A204.1 (cell line): ENCODE data around the gene WDFY4.

Experiments
- FAIRE-seq: peaks from 2 replicates; lab custom pipeline; 2012; peaks lifted over from hg19 to GRCh38; lab: Jason Lieb, UNC

WDFY4 gene

DNA sequence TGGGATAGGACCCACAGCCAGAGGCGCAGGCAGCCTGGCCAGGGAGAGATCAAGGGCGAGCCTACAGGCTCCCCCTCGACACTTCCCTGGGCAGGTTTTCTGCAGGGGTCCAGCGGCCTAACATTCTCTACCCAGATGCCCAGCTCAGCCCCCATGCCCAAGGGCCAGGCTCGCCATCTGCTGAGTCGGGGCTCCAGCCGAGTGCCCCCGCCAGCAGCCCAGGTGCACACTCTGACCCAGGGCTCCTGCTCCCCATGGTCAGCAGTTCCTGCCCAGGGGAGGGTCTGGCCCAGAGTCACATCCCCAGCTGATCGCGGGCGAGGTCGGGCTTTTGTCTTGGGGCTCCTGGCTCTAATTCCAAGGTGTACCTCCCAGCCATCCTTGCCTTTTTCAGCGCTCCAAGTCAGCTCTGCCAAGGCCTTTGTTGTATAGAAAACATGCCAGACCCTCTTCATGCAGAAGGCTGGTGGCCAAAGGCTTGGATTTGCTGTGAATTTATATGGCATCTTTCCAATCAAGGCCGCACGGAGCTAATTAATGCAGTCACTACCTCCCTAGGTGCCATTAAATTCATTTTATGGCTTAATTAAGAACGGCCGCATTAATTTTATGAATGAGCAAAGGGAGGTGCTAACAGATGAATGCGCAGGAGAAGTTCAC is 134.3 kb downstream of the WDFY4 start:
- no peak for FAIRE-seq

DNA sequence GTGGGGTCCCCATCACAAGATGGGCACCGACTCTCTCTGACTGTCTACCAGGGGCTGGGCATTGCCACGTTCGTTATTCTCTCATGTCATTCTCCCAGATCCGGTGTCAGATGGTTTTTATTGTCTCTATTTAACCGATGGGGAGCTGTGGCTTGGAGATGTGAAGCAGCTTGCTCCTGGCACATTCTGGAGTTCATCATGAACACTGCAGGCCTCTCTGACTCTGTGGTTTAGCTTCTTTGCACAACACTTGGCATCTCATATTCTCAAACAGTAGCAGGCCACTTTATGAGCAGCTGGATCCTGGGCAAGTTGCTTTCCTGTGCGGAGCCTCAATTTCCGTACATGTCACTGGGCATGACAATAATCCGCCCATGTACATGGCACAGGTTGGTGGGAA is 135.1 kb downstream of the WDFY4 start:
- no peak for FAIRE-seq

DNA sequence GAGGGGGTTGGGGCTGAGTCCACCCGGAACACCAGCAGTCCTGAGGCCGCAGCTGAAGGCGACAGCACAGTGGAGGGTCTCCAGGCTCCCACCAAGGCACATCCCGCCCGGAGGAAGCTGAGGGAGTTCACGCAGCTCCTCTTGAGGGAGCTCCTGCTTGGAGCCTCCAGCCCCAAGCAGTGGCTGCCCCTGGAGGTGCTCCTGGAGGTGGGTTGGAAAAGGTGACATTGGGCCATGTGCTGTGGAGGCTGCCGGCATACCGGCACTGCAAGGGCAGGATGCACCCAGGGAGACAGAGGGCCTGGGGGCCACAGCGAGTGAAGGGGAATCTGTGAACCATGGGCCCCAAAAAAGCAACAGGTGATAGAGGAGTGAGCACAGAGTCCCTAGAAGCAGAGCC is 135.6 kb downstream of the WDFY4 start:
- FAIRE-seq: no peak

DNA sequence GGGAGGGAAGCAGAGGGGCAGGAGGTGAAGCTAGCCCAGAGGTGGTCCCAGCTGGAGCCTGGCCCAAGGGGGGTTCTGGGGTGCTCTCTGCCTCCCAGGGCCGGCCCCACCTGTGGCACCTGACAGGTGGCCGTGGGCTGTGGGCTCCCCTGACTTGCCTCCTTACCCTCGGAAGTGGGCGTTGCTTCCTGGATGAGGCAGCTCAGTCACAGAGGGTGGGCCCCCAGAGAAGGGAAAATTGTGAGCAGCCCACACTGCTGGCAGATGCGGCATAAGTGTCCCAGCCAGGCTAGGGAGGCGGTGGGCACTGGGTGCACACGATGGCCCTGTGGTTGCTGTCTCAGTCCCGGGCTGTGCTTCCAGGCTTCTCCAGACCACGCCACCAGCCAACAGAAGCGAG is 136.0 kb downstream of the WDFY4 start:
- no peak for FAIRE-seq

DNA sequence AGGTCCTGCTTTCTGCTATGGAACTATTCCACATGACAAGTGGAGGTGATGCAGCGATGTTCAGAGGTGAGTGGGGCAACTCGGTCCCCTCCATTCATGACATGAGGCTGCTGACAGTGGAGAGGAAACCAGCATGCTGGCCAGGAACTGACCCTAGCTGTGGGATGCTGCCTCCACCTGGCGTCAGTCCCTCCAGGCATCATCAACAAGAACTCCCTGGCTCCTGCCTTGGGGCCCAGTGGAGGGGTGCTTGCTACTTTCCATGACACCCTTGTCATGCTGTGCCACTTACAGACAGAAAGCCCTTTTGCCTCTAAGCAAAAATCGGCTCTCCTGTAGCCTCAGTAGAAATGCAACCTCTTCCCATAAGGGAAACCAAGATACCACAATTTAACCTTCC is 136.4 kb downstream of the WDFY4 start:
- no peak for FAIRE-seq

DNA sequence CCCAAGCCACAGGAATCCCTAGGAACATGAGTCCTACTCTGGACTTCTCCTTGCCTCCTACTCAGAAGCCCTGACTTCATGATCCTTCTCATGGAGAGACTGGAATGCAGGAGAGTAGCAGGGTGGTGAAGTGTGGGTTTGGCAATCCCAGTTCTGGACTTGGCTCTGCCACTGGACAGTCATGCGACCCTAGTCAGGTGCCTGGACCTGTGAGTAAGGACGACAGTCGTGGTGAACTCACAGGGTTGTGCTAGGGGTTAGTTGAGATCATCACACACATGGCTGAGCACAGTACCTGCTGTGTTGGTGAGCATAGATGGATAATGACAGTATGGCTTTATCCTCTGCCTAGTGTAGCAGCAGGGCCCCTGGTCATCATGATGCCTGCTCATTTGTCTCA is 137.0 kb downstream of the WDFY4 start:
- no peak for FAIRE-seq

DNA sequence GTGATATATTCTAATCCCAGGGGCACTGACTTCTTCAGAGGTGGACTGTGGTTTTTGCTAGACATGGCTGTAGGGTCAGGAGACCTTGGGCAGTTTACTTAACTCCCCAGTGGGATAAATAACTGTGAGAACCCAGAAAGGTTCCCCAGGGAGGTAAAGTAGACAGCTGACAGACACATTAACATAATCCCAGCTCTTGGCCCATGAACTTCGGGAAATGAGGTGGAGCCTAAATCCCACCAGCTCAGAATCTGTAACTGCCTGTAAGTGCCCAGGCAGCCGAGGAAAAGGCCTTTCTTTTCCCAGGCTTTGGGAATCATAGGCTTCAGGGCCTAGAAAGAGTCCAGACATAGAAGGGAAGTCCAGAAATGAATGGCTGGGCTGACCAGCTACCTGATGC is 149.0 kb downstream of the WDFY4 start:
- no peak for FAIRE-seq

DNA sequence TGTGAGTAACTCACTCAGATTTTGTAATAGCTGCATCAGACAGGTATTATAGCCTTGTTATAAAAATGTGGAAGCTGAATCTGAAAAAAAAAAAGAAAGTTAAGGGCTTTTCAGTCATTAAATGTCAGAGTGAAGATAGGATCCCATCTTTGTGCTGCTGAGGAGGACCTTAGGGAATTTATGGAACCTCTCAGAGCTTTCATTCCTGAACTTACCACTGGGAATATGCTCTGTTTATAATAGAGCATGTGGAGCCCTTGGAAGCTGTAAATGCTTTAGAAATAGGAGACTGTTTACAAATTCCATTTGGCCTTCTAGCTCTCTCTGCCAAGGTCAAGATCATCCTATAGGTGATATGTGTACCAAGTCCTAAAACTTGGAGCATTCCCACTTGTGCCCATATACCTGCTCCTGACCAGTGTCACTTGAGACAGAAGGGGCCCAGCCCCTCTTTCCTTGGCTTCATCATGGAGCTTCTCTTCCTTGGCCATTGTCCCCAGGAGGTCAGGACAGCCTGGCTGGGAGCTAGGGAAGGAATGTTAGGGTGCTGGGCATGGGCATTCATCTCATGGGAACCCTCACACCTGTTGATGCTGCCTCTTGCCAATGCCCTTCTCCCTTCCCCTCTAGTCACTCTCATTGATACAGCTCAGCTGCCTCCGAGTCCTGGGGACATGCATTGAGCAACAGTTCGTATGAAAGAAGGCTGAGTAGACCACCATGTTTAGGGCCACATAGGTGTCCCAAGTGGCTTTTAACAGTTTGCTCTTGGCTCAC is 149.7 kb downstream of the WDFY4 start:
- FAIRE-seq: no peak

DNA sequence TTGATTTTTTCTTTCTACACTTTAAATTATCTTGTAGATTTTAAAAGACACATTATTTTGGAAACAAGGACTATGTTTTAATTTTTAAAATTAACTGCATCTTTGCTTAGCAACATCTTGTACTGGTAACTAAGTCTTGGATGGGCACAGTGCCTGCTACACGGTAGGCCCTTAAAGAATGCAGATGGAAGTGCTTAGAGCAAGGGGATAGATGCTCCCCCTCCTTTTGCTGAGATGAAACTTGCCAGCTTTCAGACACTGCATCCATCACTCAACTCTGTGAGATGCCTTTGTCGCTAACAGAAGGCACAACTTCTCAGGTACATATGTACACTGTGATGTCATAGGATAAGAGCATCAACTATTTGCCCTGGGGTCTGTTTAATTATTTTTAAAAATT is 151.1 kb downstream of the WDFY4 start:
- FAIRE-seq: no peak

DNA sequence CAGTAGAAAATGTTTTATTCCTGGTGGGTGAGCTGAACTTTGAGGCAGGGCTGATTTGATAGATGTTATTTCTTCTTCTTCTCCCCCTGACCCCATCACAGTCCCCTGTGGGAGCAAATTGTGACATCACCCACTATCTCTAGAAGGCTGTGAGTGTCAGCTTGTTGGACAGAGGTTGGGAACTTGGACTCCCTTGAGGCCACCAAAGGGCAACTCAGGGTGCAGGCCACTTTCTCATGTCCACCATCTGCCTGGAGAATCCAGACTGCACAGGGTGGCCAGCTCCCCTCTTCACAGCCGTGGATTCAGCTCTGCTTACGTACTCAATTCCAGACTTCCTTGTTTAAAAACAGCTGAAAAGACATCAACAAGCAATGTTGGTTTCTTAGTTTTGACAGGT is 151.9 kb downstream of the WDFY4 start:
- no peak for FAIRE-seq

DNA sequence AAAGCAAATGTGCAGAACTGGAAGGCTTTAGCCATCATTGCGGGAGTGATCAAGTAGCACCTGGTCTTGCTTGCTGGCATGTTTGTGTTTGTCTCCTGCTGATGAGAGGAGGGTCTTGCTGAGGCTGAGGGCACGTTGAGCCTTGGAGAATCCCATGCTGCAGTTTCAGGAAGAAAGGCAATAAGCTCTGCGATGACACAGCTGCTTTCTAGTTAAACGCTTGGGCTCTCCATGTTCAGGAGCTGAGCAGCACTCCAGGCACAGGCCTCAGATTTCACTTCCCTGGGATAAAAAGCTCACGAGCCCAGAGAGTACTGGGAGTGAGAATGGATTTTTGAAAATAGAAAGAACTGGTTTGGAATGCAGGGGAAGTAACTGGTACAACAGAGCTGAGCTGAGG is 154.2 kb downstream of the WDFY4 start:
- no peak for FAIRE-seq

DNA sequence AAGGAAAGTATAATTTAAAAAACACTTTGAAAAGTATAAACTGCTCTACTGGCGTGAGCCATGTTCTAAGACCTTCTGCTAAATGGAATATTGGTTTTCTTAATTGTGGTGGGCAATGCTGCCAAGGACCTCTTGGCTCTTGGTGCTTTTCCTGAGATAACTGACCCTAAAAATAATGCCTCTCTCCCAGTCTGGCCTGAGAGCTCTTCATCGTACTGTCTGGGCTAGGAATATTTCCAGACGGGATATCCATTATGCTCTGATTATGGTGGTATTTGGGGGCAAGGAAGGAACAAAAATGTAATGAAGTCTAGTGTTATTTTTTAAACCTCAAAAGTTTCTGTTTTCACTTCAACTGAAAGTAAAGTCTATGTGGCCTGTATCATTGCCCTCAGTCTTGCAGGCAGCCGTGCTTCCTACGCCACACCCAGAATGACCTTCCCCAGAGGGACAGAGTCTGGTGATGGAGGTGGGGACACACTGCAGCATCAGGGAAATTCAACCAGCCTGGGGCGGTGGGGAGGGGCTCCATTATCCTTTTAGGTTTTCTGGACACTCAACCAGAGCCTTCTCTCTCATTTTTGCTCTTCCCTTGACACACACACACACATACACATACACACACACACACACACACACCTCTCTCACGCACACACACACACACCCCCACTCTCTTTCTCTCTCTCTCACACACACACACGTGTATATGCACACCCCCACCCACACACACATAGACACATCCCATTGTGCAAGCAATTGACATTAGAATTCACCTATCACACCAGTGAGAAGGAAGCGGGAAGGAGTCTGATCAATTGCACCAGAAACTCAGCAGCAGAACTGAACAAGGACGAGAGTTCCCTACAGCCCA is 155.4 kb downstream of the WDFY4 start:
- no peak for FAIRE-seq

DNA sequence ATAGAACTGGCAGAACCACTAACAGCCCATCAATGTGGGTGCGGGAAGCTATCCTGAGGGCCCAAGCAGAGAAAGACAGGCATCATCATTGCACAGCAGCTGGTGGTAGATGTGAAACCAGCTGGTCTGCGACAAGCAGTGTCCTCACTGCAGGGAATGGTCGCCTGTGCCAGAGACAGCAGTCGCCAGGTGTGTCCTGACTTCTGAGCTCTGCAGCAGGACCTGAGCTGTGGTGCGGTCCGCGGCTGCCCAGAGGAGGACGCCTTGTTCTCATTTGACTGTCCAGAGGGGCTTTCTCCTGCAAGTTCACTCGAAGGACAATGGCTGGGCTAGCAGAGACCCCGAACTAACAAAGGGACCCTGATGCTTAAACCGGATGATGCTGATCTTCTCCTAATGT is 157.6 kb downstream of the WDFY4 start:
- no peak for FAIRE-seq

DNA sequence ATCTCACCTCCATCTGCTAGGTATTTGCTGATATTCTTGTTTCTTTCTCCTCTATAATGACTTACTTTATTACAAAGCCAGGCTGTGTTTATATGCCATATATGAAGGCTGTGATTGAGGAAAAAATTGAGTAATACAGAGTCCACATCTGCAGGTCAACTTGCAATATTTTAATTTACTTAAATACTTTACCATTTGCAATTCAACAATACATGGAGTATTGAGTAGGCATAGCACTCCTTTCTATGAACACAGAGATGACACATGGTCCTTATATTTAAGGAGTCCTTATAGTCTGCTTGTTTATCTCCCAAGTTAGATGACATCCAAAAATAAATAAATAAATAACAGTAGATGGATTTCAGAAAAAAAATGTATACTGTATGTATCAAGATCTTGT is 158.5 kb downstream of the WDFY4 start:
- no peak for FAIRE-seq

DNA sequence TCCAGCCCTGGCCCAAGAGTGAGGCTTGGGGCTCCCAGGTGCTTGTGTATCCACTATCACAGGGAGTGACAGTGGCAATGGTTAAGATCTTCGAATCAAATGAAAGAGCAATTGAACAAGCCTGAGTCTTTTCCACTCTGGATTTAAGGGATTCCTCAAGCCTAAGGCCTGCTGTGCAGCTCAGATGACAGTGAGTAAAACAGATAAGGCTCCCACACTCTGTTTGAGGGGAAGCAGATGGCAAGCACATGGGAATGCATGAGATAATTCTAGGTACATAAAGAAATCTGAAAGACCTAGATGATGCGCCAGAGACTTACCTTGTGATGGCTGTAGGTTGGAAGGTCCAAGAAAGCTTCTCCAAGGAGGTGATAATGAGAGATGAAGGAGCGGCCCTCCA is 159.9 kb downstream of the WDFY4 start:
- no peak for FAIRE-seq

DNA sequence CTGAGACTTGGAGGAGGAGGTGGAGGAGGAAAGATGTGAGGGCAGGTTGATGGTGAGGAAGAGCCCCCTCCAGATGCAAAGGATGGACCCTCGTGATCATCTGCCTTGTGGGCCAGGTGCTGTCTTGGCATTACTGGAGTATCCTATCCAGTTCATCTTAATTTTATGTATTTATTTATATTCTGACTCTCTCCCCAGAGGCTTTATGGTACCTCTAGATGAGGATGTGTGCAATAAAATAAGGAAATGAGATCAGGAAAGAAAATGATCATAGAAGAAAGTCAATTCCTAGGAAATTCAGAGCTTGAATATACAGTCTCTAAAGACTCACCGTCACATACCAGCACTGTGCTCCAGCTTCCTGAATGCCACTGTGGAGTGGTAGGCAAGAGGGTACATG is 160.8 kb downstream of the WDFY4 start:
- FAIRE-seq: no peak

DNA sequence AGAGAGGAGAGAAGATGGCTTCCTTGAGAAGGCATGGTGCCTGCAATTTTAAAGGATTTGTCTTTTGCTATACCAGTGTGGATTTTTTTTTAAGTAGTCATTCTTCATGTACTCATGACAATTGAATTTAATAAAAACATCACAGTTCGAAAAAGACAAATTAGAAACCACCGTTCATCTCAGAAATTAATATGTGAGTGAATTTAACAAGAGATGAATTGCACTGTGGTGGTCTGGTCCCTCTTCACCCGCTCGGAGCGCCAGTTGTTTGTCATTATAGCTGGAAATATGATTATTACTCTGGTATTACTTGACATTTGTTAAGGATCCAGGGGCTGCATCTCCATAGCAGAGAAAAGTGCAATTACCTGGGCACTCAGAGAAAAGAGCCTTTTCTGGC is 163.0 kb downstream of the WDFY4 start:
- FAIRE-seq: no peak

DNA sequence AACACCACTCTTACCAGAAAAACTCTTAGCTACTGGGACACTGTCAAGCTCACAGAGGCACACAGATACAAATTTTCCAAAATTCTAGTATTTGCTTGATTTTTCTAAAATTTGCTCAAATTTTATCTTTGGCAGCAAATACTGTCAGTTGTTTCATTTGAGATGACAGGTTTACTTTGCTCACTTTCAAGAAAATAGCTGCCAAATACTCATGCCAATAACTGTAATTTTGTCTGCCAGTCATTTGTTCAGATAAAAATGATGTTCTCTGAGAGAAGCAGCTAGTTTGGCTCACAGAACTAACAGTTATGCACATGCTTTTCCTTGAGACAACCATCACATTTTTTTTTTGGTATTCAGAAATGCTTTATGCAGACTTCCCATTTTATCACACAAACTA is 172.2 kb downstream of the WDFY4 start:
- FAIRE-seq: no peak

DNA sequence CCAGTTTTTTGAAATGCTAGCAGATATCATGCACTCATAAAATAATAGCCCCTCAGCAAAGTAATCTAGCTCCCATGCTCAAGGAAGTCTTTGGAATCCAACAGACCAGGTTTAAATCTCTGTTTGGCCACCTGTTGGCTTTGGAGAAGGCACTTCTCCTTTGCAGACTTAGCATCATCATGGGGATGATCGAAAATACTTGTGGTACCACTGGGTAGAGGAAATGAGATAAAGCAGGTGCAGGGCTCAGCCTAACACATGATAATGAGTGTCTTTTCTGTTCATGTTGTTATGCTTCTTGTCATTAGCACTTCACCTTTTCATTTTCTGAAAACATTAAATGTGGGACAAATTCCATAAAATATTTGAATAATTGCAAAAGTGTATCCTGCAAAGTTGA is 187.6 kb downstream of the WDFY4 start:
- FAIRE-seq: no peak

DNA sequence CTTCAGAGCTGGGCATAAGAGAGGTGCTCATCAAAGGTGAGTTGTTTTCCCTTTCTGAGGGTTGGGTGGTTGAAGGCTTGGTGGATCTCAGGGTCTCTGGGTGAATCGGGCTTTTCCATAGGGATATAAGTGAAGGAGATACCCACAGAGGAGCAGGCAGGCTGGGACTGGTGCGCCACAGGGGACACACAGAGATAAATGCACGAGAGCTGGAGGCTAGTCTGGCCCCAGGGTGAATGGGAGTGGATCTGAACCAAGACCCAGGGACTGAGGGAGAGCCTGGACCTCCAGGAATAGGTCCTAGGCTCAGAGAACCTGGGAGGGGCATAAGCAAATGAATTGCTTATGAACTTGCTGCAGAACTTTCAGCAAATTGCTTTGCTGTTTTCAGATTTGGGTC is 193.4 kb downstream of the WDFY4 start:
- FAIRE-seq: no peak

DNA sequence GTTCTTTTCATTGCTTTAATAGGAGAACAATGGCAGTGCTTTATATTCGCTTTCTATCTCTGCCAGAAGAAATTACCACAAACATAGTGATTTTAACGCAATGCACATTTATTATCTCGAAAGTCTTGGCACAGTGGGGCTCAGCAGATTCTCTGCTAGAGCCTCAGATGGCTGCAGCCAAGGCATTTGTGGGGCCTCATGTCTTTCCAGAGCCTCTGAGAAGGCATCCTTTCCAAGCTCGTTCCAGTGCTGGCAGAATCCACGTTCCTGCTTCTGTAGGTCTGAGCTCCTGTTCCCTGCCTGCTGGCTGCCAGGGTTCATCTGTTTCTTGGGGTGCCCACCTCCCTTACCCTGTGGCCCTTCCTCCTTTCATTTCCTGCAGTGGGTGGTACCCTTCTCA is 194.8 kb downstream of the WDFY4 start:
- no peak for FAIRE-seq

DNA sequence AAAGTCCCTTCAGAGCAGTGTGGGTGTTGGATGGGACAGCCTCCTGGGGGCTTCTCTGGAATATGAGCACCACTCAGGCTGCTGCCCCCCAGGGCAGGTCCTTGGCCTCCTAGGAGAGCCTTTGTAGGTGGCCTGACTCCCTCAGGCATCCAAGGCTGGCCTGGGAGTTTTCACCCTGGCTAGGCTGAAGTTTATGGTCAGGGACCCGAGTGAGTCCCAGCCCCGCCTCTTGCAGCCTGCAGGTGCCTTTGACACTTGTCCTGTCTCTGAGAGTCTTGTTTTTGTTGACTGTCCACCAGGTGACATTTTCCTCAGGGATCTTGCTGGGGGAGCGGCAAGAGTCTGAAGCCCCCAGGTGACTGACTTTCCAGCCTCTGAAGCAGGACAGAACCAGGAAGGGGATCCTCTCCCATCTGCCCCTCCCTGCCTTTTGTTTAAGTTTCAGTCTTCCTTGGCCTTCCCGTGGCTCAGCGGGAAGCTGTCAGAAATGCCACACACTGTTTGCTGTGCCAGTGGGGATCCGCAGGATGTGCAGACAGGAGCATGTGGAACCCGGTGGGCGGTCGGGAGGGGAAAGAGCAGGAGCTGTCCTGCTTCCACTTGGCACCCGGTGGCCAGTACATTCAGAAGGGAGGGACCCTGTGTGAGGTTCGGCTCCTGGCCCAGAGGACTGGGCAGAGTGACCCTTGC is 195.5 kb downstream of the WDFY4 start:
- no peak for FAIRE-seq

DNA sequence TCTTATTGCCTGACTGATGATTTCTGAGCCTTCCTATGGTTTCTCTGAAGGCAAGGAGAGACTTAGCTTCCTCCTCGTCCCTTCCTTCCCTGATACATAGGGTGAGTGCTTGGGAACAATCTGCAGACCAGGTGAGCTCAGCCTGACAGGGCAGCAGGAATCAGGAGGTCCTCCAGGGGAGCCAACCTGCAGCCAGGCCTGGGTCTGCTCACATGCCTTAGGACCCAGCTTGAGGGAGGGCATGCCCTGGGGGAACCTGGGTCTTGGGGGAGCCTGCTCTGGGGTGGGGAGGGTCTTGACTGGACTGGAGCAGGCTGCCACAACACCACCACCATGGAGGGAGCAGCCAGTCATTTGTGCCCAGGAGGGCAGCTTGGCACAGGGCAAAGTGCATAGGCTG is 197.3 kb downstream of the WDFY4 start:
- no peak for FAIRE-seq
